GM23248 (cell line): Measurements from ENCODE around the gene CASS4.

Source experiments
- EZH2 ChIP-seq: fragments of 200-600 bp; sonication (generic); IDR thresholded peaks from 2 replicates; pipeline ENCODE4 v1.6.1; 2018; ENCODE audit warnings: antibody characterized with exemption, mild to moderate bottlenecking; ENCODE audit not compliant: insufficient read depth, poor library complexity, severe bottlenecking
- EZH2phosphoT487 ChIP-seq: fragments of 200-600 bp; sonication (generic); IDR thresholded peaks from 2 replicates; pipeline ENCODE4 v1.6.1; 2018; ENCODE audit warnings: antibody characterized with exemption, moderate library complexity, mild to moderate bottlenecking, low read depth; ENCODE audit not compliant: insufficient read depth

DNA sequence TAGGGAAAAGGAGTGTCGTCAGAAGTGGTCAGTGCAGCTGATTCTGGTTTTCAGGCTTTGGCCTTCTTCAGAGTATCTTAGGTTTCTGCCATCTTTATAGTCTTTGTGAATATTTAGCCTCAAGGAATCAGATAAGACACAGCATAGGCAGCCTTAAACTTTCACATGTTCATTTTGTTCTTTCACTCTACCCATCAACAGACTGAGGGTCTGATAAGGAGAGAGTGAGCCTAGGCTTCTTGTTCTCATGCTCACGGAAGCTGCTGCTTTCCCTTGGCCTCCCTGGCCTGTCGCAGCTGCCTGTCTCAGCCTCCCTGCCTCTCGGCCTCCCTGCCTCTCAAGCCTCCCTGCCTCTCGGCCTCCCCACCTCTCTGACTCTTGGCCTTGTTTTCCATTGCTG is 76.5 kb downstream of the CASS4 start:
- TF ChIP-seq EZH2 (no peak), EZH2phosphoT487 (no peak)
